ENCODE measurements around the gene TMEM117.
"Not testable (repeated sequence)": the region's sequence is repeated elsewhere in the genome, so short reads cannot be mapped to it uniquely, and the experiment has no call there.

Gene TMEM117

DNA sequence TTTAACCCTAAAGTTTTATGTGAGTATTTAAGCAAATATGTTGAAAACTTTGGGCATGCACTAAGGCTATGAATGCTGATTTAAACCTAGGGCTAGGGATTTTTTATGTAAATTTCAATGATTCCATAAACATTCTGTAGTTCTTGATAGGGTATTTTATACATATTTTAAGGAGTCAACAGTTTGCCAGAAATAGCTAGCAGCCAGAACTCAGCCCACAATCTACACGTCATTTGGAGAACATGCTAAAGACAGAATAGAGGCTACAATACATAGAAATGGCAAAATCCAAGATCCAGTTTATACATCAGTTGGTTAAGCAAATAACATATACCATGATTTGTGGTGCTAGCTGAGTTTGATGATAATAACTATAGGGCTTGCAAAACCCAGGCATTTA is 184.7 kb downstream of the TMEM117 start:
- ATAC-seq (replicated peaks) (no peak), DNase-seq (no peak)
- Mint-ChIP-seq H3K27me3 (no peaks in the 10 kb centered on the region), H3K4me1 (peaks cover 0 to 4% of the 10 kb centered on the region in 2 donors), H3K9me3 (peaks cover 3 to 6% of the 10 kb centered on the region in 2 donors), H3K4me3 (no peak overlapping the region), H3K27ac (no peak overlapping the region), H3K36me3 (peaks cover 4 to 7% of the 10 kb centered on the region in 2 donors)

DNA sequence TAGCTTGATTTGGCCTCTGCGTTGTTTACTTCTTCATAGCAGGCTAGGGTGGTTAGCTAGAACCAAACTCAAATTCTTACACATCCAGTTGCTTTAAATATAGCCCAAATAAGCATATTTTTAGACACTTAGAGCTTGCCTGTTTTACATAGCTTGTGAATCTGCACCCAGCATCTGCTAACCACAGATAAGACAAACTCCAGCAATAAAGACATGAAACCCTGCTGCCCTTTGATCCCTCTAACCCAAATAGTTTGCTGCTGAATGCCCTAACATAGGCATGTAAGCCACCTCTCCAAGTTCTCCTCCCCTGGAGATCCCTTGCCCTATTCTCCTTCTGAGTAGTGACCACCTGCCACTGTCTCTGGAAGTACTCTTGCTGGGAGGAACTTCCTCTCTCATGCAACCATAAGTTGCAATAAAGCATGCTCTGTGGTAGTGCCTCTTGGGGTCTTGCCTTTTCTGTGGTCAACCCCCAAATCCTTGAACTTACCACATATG is 185.6 kb downstream of the TMEM117 start:
- peaks cover 3 to 6% of the 10 kb centered on the region in 2 donors for H3K9me3 Mint-ChIP-seq
- DNase-seq (no peak), ATAC-seq (replicated peaks) (no peak)
- H3K36me3 Mint-ChIP-seq: peaks cover 6 to 7% of the 10 kb centered on the region in 2 donors
- no peak overlapping the region for H3K4me3 Mint-ChIP-seq
- H3K4me1 Mint-ChIP-seq: peaks cover 0 to 2% of the 10 kb centered on the region in 2 donors
- no peaks in the 10 kb centered on the region for H3K27me3 Mint-ChIP-seq
- H3K27ac Mint-ChIP-seq: no peak overlapping the region

DNA sequence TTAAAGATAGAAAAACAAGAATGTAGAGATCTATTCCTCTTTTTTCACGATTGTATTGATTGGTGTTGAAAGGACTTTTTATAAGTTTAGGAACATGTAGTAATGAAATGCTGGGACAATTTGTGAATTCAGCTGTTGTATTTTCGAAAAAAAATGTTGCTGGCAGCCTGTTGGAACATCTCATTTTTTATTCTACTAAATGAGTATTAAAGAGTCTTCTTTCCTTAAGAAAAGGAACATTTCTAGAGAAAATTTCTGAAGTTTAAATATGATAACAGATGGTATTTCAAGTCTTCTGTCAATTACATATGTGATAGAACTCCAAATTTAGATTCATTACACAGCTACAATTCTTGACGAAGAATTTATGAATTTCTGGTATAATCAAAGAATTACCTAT is 189.6 kb downstream of the TMEM117 start:
- Mint-ChIP-seq H3K4me3 (no peak overlapping the region), H3K9me3 (peaks cover 6 to 8% of the 10 kb centered on the region in 2 donors), H3K36me3 (peaks cover 16 to 18% of the 10 kb centered on the region in 2 donors), H3K4me1 (peaks cover 0 to 2% of the 10 kb centered on the region in 2 donors), H3K27me3 (no peaks in the 10 kb centered on the region), H3K27ac (no peak overlapping the region)
- ATAC-seq (replicated peaks): no peak
- DNase-seq: no peak

DNA sequence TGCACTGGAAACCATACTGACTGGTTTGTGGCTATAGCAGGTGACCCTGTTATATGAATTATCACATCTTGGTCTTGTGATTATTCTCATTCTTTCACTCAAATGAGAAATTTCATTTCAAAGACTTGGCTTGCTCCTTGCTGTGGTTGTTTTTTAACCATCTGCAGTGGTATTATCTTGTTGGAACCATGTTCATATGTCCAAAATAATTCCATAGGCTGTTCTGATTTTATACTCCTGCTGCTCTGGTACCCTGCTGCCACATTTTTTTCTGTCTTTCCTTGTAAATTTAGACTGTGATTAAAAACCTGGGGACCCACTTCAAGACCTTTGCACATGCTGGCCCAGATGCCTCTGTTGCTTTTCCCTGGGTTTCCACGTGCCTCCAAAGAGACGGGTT is 190.2 kb downstream of the TMEM117 start:
- Mint-ChIP-seq H3K4me3 (no peak overlapping the region), H3K9me3 (peaks cover 6 to 8% of the 10 kb centered on the region in 2 donors), H3K36me3 (peaks cover 16 to 18% of the 10 kb centered on the region in 2 donors), H3K27ac (no peak overlapping the region), H3K4me1 (peaks cover 0 to 2% of the 10 kb centered on the region in 2 donors), H3K27me3 (no peaks in the 10 kb centered on the region)
- DNase-seq (no peak), ATAC-seq (replicated peaks) (no peak)

DNA sequence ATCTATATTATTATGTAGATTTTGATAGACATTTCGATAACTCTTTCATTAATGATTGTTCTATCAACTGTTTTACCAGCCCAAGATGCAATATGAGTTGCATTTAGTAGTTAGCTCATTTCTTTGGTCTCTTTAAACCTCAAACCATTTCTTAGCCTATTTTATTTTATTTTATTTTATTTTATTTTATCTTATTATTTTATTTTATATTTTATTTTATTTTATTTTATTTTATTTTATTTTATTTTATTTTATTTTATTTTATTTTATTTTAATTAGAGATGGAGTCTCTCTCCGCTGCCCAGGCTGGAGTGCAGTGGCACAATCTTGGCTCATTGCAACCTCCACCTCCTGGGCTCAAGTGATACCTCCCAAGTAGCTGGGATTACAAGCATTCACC is 191.0 kb downstream of the TMEM117 start:
- H3K27ac Mint-ChIP-seq; ATAC-seq (replicated peaks); DNase-seq; H3K4me3 Mint-ChIP-seq; H3K4me1 Mint-ChIP-seq; H3K27me3 Mint-ChIP-seq; H3K9me3 Mint-ChIP-seq: not testable (repeated sequence)
- H3K36me3 Mint-ChIP-seq: peaks cover 16 to 18% of the 10 kb centered on the region in 2 donors

DNA sequence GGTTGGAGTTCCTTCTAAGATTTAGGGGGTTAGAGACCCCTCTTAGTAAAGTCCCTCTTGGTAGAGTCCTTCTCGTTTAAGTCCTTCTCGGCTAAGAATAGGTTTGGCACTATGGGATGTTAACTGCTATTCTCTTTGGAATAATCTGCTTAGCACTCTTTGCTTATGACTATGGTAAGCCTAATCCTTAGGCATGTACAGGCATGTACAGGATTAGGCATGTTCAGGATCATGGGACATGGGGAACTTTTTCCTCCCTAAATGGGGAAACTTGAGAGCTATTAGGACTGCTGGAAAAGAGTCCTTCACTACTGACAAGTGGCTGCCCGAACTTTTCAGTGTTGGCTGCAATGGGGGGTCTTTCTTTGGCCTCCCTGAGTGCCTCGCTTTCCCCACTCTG is 193.3 kb downstream of the TMEM117 start:
- Mint-ChIP-seq H3K27ac (no peak overlapping the region), H3K4me3 (no peak overlapping the region), H3K9me3 (peaks cover 0 to 7% of the 10 kb centered on the region in 2 donors), H3K27me3 (no peaks in the 10 kb centered on the region), H3K36me3 (peaks cover 12 to 18% of the 10 kb centered on the region in 2 donors), H3K4me1 (no peaks in the 10 kb centered on the region)
- DNase-seq (no peak), ATAC-seq (replicated peaks) (no peak)

DNA sequence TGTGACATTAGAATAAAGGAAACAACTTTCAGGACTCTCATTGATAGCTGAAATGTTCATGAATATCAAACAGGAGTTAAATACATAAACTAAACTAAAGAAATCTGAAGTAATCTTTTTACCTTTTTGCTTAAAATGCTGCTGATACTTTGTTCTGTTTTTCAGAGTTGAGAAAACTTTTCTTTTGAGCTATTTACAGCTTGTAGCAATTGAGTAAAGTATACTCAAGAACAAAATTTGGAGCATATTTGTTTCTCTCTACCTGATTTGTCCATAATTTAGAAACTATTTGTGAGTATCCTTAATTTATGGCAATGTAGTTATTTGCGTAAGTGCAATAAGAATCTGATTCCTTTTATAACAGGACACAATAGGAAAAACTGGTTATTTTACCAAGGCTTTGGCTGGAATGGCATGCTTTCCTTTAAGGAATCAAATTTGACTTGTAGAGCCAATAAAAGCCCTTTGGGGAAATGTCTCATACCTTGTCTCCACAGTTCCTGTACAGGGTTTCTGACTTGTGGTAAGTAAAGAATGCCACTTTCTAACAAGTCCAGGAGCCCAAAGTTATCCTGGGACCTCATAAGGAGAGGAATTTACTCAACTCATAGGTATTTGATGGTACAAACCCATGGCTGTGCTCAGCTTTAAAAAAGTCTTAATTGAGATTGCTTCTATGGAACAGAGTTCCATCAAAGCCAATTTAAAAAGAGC is 195.7 kb downstream of the TMEM117 start:
- Mint-ChIP-seq H3K4me1 (no peaks in the 10 kb centered on the region), H3K27me3 (no peaks in the 10 kb centered on the region), H3K36me3 (peaks cover 10 to 18% of the 10 kb centered on the region in 2 donors), H3K4me3 (no peak overlapping the region), H3K9me3 (peaks cover 0 to 7% of the 10 kb centered on the region in 2 donors), H3K27ac (no peak overlapping the region)
- ATAC-seq (replicated peaks): no peak
- DNase-seq: no peak

DNA sequence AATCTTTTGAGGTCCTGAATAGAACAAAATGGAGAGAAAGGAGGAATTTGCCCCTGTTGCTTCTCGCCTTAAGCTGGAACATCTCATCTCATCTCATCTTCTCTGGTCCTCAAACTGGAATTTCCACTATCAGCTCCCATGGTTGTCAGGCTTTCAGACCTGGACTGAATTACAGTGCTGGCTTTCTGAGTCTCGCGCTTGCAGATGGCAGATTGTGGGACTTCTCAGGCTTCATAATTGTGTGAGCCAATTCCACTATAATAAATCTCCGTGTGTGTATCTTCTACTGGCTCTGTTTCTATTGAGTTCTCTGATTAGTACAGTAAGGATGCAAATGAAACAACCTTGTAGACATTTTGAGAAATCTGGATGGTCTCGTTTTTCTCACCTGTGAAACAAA is 199.0 kb downstream of the TMEM117 start:
- Mint-ChIP-seq H3K4me3 (no peak overlapping the region), H3K36me3 (peaks cover 0 to 16% of the 10 kb centered on the region in 2 donors), H3K4me1 (no peaks in the 10 kb centered on the region), H3K9me3 (peaks cover 0 to 4% of the 10 kb centered on the region in 2 donors), H3K27ac (no peak overlapping the region), H3K27me3 (no peaks in the 10 kb centered on the region)
- ATAC-seq (replicated peaks) (no peak), DNase-seq (no peak)

DNA sequence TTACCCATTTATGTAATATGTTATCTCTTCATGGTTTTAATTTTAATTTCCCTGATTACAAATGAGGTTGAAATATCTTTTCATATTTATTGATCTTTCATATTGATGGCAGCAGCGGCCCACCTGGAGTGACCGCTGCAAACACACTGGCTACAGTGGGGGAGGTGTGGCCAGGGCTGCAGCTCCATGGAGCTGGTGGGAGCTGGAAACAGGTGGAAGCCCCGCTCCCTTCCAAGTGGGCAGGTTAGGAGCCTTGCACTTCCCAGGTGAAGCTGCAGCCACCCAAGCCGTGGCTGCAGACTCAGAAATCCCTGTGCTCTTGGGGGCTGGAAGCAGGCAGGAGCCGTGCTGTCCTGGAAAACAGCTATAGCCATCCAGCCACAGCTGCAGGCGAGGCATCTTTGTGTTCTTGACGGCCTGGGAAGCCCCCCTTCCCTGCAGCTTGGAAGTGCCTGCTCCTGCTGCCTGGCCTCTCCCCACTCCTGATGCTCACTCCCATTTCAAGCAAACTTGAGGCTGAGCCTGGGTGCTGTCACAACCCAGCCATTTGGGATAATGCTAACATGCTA is 201.1 kb downstream of the TMEM117 start:
- Mint-ChIP-seq H3K27ac (no peak overlapping the region), H3K9me3 (peaks cover 0 to 4% of the 10 kb centered on the region in 2 donors), H3K4me1 (no peaks in the 10 kb centered on the region), H3K36me3 (peaks cover 0 to 16% of the 10 kb centered on the region in 2 donors), H3K4me3 (no peak overlapping the region), H3K27me3 (no peaks in the 10 kb centered on the region)
- ATAC-seq (replicated peaks) (no peak), DNase-seq (no peak)

DNA sequence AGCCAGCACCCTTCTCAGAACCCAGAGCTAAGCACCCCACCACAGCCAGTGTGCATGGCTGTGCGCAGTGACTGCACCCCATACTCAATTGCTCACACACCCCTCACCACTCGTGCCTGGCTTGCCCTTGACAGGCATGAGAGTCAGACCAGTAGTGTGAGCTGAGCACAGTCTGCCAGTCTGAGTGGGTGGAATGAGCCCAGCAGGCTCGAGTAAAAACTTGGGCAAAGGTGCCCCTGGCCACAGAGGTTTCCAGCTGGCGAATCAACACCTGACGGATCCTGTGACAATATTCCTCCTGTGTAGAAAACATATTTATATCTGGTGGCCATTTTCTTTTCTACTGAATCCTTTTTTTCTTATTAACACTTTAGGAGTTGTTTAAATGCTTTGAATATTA is 202.5 kb downstream of the TMEM117 start:
- no peak for DNase-seq
- H3K27ac Mint-ChIP-seq: no peak overlapping the region
- peaks cover 0 to 1% of the 10 kb centered on the region in 2 donors for H3K9me3 Mint-ChIP-seq
- no peaks in the 10 kb centered on the region for H3K4me1 Mint-ChIP-seq
- ATAC-seq (replicated peaks): no peak
- H3K36me3 Mint-ChIP-seq: peaks cover 7 to 18% of the 10 kb centered on the region in 2 donors
- H3K27me3 Mint-ChIP-seq: no peaks in the 10 kb centered on the region
- H3K4me3 Mint-ChIP-seq: no peak overlapping the region

DNA sequence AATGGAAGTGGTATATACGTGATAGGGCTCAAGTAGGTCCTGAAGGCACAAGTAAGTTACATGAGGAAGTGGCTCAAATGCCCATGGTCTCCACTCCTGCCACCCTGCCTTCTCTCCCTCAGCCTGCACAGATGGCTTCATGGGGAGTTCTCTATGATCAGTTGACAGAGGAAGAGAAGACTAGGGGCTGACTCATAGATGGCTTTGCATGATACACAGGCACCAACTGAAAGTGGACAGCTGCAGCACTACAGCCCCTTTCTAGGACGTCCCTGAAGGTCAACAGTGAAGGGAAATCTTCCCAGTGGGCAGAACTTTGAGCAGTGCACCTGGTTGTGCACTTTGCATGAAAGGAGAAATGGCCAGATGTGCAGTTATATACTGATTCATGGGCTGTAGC is 208.6 kb downstream of the TMEM117 start:
- not testable (repeated sequence) for H3K27me3 Mint-ChIP-seq; H3K9me3 Mint-ChIP-seq; ATAC-seq (replicated peaks); H3K27ac Mint-ChIP-seq; H3K4me3 Mint-ChIP-seq; DNase-seq; H3K4me1 Mint-ChIP-seq
- H3K36me3 Mint-ChIP-seq: peaks cover 14 to 30% of the 10 kb centered on the region in 2 donors

DNA sequence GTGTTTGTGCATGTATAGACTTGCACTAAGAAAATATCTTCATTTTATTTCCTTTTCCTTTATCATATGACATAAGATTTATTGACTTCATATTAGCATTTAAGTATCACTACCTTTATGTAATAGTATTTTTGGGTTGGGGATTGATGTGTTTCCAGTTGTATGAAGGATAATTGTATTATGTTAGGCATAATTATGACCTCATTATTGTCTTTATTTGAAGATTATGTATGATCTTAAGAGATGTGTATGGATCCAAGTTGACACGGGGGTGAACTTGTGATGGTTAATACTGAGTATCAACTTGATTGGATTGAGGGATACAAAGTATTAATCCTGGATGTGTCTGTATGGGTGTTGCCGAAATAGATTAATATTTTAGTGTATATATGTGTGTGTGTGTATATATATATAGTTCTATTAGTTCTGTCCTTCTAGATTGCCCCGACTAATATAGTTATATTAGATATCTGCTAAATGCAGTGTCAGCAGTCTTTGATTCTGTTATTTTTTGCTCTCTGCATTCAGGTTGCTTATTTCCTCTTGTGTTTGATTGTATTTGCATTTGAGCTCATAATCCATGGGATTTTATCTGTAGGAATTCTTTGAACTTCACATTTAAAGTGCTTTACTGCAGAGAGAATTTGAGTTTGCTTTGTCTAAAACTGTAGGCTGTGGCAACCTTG is 211.0 kb downstream of the TMEM117 start:
- H3K9me3 Mint-ChIP-seq: peaks cover 0 to 6% of the 10 kb centered on the region in 2 donors
- no peak overlapping the region for H3K27ac Mint-ChIP-seq

DNA sequence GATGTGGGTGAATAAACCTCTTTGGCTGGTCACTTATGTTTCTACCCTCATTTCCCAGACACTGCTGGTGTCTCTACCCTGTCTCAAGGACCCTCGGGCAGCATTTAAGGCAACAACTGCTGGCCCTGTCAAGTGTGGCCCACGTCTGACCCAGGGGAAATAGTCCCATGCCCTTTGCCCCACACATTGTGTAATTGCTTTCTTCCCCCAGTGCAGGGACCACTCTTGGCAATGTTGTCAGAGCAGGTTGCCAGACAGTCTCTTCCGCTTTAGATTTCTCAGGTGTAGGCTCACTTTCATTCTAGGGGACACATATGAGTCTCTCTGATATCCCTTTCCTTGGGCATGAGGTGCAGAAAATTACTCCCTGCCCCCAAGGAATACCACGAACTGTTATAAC is 216.7 kb downstream of the TMEM117 start:
- ATAC-seq (replicated peaks): no peak
- Mint-ChIP-seq H3K27ac (peak overlapping the region; percentile 37), H3K9me3 (no peaks in the 10 kb centered on the region), H3K4me3 (no peak overlapping the region), H3K36me3 (peaks cover 0 to 4% of the 10 kb centered on the region in 2 donors), H3K4me1 (no peaks in the 10 kb centered on the region), H3K27me3 (no peaks in the 10 kb centered on the region)
- DNase-seq: no peak

More for the DNA sequence above, 211.0 kb downstream of the TMEM117 start:
- ATAC-seq (replicated peaks) (no peak), DNase-seq (no peak)
- no peaks in the 10 kb centered on the region for H3K4me1 Mint-ChIP-seq
- H3K36me3 Mint-ChIP-seq: peaks cover 14 to 26% of the 10 kb centered on the region in 2 donors
- no peaks in the 10 kb centered on the region for H3K27me3 Mint-ChIP-seq
- no peak overlapping the region for H3K4me3 Mint-ChIP-seq

DNA sequence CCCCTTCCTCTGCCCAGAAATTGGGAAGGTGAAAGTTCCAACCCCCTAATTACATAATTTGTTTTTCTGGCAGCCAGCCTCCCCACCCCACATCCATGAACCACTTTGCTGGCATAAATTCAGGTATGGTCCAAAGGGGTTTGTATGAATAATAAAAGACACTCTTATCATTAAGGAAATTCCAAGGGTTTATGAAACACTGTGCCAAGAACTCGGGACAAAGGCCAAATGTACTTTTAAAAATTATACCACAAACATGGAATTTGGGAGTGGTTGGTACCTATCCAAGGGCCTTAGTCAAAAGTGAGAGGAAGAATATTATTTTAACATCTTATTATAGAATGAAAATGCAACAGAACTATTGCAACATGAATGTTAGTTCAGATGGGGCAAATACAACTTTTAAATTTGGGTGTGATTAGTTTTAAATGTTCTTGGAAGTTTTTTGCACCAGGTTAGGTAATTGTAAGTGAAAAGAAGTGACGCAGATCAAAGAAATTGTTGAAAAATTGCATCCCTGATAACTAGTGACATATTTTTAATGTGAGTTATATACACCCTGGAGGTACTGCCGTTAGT is 217.8 kb downstream of the TMEM117 start:
- H3K4me1 Mint-ChIP-seq: no peaks in the 10 kb centered on the region
- no peak overlapping the region for H3K4me3 Mint-ChIP-seq
- ATAC-seq (replicated peaks): no peak
- no peaks in the 10 kb centered on the region for H3K27me3 Mint-ChIP-seq
- no peaks in the 10 kb centered on the region for H3K9me3 Mint-ChIP-seq
- no peak overlapping the region for H3K27ac Mint-ChIP-seq
- no peak for DNase-seq
- no peaks in the 10 kb centered on the region for H3K36me3 Mint-ChIP-seq
